Measurements from ENCODE around the gene TTLL6.

The TTLL6 gene

GRCh38 chr17:48755356-48755755 is 61.7 kb downstream of the TTLL6 start:
- Mint-ChIP-seq H3K4me3 (no peak overlapping the region), H3K9me3 (no peaks in the 10 kb centered on the region), H3K27ac (peak overlapping the region; percentile 35), H3K4me1 (peaks cover 17% of the 10 kb centered on the region), H3K27me3 (peaks cover 61% of the 10 kb centered on the region), H3K36me3 (no peaks in the 10 kb centered on the region)

- no peak overlapping the region for H3K4me3 Mint-ChIP-seq
- H3K36me3 Mint-ChIP-seq, result no peaks in the 10 kb centered on the region
- H3K27me3 Mint-ChIP-seq, result peaks cover 64% of the 10 kb centered on the region
- H3K9me3 Mint-ChIP-seq, result no peaks in the 10 kb centered on the region
- H3K4me1 Mint-ChIP-seq, result peaks cover 17% of the 10 kb centered on the region
- peak overlapping the region; percentile 35 for H3K27ac Mint-ChIP-seq
Measured at GRCh38 chr17:48754500-48755261, 62.3 kb downstream of the TTLL6 start.

DNA sequence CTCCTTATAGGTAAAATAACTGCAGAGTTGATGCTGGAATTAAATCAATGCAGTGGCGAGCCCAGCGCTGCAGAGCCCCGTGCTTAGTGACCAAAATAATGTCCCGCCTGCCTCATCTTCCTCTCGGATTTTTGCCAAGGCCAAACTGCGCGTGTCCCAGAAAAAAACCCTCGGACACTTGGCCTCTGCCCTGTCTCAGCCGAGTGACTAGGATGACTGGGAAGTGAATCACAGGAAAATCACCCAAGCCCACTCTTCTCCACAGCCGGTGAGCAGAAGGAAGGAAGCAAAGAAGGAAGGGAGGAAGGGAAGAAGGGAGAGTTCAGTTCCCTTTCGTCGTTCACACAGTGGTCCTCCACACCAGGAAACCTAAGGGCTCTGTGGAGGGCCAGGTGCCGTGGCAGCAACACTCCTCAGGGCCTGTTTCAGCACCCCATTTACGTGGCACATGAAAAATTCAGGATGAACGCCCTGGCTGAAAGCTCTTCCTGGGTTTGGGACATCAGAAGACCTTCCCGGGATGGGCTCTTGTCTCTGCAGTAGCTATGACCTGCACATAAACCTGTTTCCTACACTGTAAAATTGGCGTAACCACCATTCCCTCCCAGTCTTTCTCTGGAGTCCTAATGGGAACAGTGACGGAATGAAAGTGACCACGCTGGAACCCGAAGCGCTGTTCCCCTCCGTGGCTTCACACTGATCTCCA is 63.1 kb downstream of the TTLL6 start:
- Mint-ChIP-seq H3K4me1 (peaks cover 17% of the 10 kb centered on the region), H3K4me3 (no peak overlapping the region), H3K9me3 (peaks cover 4% of the 10 kb centered on the region), H3K27ac (no peak overlapping the region), H3K27me3 (peaks cover 64% of the 10 kb centered on the region), H3K36me3 (no peaks in the 10 kb centered on the region)

DNA sequence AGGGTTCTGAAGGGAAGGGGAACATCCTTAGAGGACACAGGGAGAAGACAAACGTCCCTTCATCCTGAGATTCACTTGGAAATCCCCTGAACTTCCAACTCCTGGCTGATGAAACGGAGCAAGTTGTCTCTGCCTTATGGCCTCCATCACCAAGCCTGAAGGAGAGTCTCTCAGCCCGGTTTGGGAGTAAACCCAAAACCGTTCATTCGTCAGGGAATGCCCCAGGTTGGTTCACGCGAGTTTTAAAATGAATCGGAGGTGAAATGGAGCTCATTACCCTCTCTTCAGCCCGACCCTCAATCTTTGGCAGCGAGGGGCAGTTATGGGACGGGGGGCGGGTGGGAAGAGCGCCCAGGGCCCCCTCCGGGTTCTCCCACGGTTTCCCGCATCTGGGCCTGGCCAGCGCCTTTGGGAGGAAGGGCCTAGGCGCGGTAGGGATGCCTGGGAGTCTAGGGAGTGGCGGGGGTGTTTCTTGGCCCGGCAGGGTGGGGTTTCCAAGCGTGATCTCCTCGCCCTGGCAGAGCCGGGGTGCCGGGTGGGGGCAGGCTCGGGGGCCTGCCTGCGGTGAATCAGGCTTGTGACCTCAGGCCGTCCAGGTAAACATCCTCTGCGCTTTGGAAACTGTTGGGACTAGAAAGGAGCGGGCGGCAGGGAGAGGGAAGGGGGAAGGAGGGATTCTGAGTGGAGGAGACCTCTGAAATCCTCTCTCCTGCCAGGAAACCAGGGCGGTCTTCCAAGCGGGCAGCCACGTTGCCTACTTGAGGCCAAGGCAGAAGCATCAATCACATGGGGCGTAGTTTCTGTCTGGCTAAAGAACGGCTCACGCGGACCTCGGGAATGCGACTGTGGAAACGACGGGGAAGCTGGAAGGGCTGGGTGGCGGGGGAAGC is 64.4 kb downstream of the TTLL6 start:
- Mint-ChIP-seq H3K4me3 (no peak overlapping the region), H3K36me3 (no peaks in the 10 kb centered on the region), H3K27ac (no peak overlapping the region)

DNA sequence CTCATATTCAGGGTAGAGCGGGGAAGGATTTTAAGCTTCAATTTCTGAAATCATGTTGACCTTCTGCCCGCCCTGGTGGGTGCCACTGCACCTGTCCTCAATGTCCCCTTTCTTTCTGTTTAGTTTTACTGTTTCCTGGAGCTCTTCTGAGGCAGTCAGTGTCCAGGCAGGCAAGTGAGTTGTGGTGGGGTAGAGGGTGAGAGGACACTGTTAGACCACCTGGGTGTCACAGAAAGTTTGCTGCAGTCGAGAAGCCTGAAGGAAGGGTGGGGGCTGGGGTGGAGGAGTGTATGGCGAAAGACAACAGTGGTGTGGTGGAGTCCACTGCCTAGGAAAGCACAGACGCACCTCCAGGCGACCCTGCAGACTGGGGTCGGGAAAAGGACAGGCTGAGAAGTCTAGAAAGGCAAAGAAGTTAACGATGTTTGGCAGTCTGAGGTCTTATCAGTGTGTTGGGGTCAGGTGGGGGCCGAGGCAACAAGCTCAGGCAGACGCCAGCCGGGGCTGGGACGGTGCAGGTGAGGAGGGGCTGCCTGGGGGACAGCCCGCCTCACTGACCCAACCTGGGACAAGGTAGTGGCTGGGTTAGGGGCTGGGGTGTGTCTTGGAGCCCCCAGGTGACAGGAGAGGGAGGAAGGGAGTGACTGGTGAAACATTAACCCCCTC is 65.2 kb downstream of the TTLL6 start:
- H3K36me3 Mint-ChIP-seq, result no peaks in the 10 kb centered on the region
- H3K4me1 Mint-ChIP-seq, result peaks cover 17% of the 10 kb centered on the region
- peaks cover 6% of the 10 kb centered on the region for H3K9me3 Mint-ChIP-seq
- peaks cover 57% of the 10 kb centered on the region for H3K27me3 Mint-ChIP-seq
- H3K27ac Mint-ChIP-seq, result no peak overlapping the region
- no peak overlapping the region for H3K4me3 Mint-ChIP-seq

More for the DNA sequence above, 64.4 kb downstream of the TTLL6 start:
- Mint-ChIP-seq H3K4me1 (peaks cover 17% of the 10 kb centered on the region), H3K27me3 (peaks cover 59% of the 10 kb centered on the region), H3K9me3 (peaks cover 6% of the 10 kb centered on the region)

GRCh38 chr17:48751172-48751571 is 65.9 kb downstream of the TTLL6 start:
- H3K27me3 Mint-ChIP-seq, result peaks cover 60% of the 10 kb centered on the region
- peaks cover 6% of the 10 kb centered on the region for H3K9me3 Mint-ChIP-seq
- peaks cover 22% of the 10 kb centered on the region for H3K4me1 Mint-ChIP-seq
- no peaks in the 10 kb centered on the region for H3K36me3 Mint-ChIP-seq
- no peak overlapping the region for H3K4me3 Mint-ChIP-seq
- H3K27ac Mint-ChIP-seq, result no peak overlapping the region

- H3K4me3 Mint-ChIP-seq, result no peak overlapping the region
- no peaks in the 10 kb centered on the region for H3K36me3 Mint-ChIP-seq
- H3K27me3 Mint-ChIP-seq, result peaks cover 65% of the 10 kb centered on the region
- H3K27ac Mint-ChIP-seq, result no peak overlapping the region
- peaks cover 22% of the 10 kb centered on the region for H3K4me1 Mint-ChIP-seq
- H3K9me3 Mint-ChIP-seq, result peaks cover 6% of the 10 kb centered on the region
Measured at GRCh38 chr17:48749621-48750553, 67.1 kb downstream of the TTLL6 start.

DNA sequence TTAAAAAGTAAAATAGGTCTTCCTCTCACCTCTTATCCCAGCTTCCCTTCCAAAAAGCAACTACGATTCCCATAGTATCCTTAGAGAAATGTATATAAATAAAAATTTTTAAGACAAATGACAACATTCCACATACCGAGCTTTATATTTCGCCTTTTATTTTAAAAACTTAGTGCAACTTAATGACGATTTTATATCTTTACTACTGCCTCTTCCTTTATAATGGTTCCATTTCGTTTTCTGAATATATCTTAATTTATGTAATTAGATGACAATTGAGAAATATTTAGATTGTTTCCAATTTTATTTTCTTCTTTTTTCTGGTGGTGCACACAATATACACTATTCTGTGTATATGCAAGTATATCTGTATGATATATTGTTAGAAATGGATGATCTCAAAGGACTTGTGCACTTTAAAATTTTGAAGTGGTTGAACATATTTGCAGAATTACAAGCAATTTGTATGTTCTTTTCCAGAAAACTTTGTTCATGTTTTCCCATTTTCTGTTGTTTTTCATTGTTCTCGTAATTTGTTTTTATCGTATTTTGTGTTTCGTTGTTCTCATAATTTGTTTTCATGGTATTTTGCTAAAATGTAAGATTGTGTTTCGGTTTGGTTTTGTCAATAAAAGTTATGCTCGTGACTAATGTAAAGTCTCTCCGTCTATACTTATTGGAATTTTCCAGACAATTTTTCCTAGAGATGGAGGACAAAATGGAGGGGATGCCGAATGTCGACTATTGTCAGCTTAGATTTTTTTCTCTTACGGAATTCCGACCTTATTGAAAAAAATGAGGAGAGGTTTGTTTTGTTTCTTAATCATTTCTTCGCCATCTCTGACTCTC is 68.1 kb downstream of the TTLL6 start:
- Mint-ChIP-seq H3K4me3 (no peak overlapping the region), H3K27ac (peak overlapping the region; percentile 76), H3K9me3 (peaks cover 6% of the 10 kb centered on the region), H3K36me3 (no peaks in the 10 kb centered on the region), H3K4me1 (peaks cover 15% of the 10 kb centered on the region), H3K27me3 (peaks cover 66% of the 10 kb centered on the region)

- peak overlapping the region; percentile 23 for H3K27ac Mint-ChIP-seq
- peaks cover 4% of the 10 kb centered on the region for H3K4me1 Mint-ChIP-seq
- no peak overlapping the region for H3K4me3 Mint-ChIP-seq
- H3K27me3 Mint-ChIP-seq, result peaks cover 64% of the 10 kb centered on the region
- H3K36me3 Mint-ChIP-seq, result no peaks in the 10 kb centered on the region
- H3K9me3 Mint-ChIP-seq, result peaks cover 6% of the 10 kb centered on the region
Measured at GRCh38 chr17:48747445-48748363, 69.3 kb downstream of the TTLL6 start.

DNA sequence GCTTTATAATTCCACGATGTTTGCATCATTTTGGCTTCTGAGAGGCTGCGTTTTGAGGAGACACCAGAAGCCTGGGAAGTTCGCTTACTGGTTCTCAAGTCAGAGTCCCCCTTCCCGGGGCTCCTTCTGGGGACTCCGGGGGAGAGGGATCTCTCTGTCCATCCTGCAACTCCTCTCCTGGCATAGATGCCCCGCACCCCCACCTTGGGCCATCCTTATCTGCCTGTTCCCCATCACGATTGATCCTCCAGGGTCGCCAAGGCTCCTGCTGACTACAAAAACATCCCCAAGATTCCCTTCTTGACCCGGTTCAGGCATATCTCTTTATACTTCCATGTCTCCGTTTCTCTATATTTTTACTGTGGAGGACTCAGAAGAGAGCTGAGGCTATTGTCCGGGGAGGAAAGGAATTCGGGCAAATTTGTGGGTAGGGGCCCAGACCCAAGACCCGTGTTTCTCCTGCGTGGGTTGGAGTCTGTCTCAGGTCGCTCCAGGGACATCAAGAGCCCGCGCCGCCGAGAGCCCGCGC is 70.0 kb downstream of the TTLL6 start:
- H3K27ac Mint-ChIP-seq, result no peak overlapping the region
- H3K4me3 Mint-ChIP-seq, result no peak overlapping the region
- H3K36me3 Mint-ChIP-seq, result no peaks in the 10 kb centered on the region
- H3K27me3 Mint-ChIP-seq, result peaks cover 67% of the 10 kb centered on the region
- peaks cover 4% of the 10 kb centered on the region for H3K4me1 Mint-ChIP-seq
- peaks cover 6% of the 10 kb centered on the region for H3K9me3 Mint-ChIP-seq

GRCh38 chr17:48745381-48746275 is 71.4 kb downstream of the TTLL6 start:
- H3K27me3 Mint-ChIP-seq, result peaks cover 68% of the 10 kb centered on the region
- H3K36me3 Mint-ChIP-seq, result no peaks in the 10 kb centered on the region
- no peak overlapping the region for H3K27ac Mint-ChIP-seq
- H3K9me3 Mint-ChIP-seq, result peaks cover 6% of the 10 kb centered on the region
- H3K4me1 Mint-ChIP-seq, result peaks cover 4% of the 10 kb centered on the region
- H3K4me3 Mint-ChIP-seq, result no peak overlapping the region

DNA sequence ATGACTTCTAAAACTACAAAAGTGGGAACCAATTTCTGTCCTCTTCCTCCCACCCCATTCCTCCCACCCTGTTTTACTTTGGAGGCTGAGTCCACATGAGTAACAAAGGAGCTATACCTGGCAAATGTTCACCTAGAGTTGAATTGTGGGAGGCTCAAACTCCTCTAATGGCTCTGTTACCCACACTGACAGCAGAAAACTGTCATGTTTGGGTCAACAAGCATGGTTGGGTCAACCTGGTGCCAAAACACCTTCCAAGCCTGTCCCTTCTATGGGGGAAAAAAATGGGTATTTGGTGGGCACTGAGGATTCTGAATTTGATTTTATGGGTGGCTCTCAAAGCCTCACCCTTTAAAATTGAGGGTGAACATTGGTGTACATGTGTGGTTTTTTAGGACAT is 76.5 kb downstream of the TTLL6 start:
- Mint-ChIP-seq H3K27me3 (peaks cover 71% of the 10 kb centered on the region), H3K27ac (no peak overlapping the region), H3K4me3 (no peak overlapping the region), H3K4me1 (peaks cover 7% of the 10 kb centered on the region), H3K36me3 (no peaks in the 10 kb centered on the region), H3K9me3 (no peaks in the 10 kb centered on the region)

Measured in activated naive CD4-positive, alpha-beta T cell treated with anti-CD3 and anti-CD28 coated beads, Interleukin-2, amount 50 U/mL, for 24 hours (primary cell).